GM23248 (cell line): ENCODE results near the gene TIAM2.

Experiments
- EZH2 ChIP-seq: fragments of 200-600 bp; sonication (generic); IDR thresholded peaks from 2 replicates; pipeline ENCODE4 v1.6.1; 2018; ENCODE audit warnings: antibody characterized with exemption, mild to moderate bottlenecking; ENCODE audit not compliant: insufficient read depth, poor library complexity, severe bottlenecking
- EZH2phosphoT487 ChIP-seq: fragments of 200-600 bp; sonication (generic); IDR thresholded peaks from 2 replicates; pipeline ENCODE4 v1.6.1; 2018; ENCODE audit warnings: antibody characterized with exemption, moderate library complexity, mild to moderate bottlenecking, low read depth; ENCODE audit not compliant: insufficient read depth

DNA sequence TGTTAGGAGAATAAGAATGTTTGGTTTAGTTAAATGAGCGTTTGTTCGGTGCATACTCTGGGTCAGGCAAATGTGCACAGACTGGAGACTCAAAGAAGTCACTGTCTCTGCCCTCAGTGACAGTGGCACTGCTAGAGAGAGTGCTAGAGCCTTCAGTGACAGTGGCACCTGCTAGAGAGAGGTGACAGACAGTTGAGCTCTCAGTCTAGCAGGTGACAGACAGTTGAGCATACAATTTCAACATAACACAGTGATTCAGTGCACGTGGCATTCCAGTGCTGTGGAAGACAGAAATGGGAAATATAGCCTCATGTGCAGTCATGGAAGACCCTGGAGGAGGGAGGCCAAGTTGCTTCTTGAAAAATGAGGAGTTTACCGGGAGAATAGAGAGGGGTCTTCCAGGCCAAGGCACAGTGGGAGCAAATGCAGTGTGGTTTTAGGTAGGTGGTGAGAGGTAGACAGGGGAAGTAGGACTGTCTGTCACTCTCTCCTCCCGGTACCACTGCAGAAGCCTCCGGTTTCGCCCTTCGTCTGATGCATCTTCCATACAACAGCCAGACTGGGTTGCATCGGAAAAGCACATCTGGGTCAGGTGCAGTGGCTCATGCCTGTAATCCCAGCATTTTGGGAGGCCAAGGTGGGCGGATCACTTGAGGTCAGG is 160.8 kb downstream of the TIAM2 start:
- TF ChIP-seq EZH2 (no peak), EZH2phosphoT487 (no peak)
